Right cardiac atrium (tissue), 5 donors: Measurements from ENCODE around the gene RSAD2. TPM values are rescaled to one million over a fixed set of nuclear protein-coding genes. Genes with fewer than 3 reads are reported as not detected.

Source experiments
- ATAC-seq, 2 donors: fragments of 200-7000 bp; cut with Tn5 transposase; one replicate each; pipeline versions ENCODE4 v1.8.0 to v1.9.1; 2020; ENCODE audit warnings: moderate library complexity in 2 of 2, mild to moderate bottlenecking in 1 of 2
- DNase-seq, 3 donors: peaks; one replicate each; pipeline ENCODE4 v3.0.0-alpha.2; 2020
- H3K27ac ChIP-seq: one replicate; pipeline ENCODE4 v1.5.1; 2013; ENCODE audit warnings: mild to moderate bottlenecking, low read length, control low read depth, moderate library complexity
- H3K27me3 ChIP-seq: one replicate; pipeline ENCODE4 v1.6.1; 2013; ENCODE audit not compliant: control insufficient read depth, insufficient read depth
- H3K4me1 ChIP-seq: one replicate; pipeline ENCODE4 v1.6.1; 2013; ENCODE audit warnings: low read length; ENCODE audit not compliant: control insufficient read depth, insufficient read depth
- H3K4me3 ChIP-seq: one replicate; pipeline ENCODE4 v1.5.1; 2013; ENCODE audit warnings: low read length, control low read depth
- H3K9me3 ChIP-seq: one replicate; pipeline ENCODE4 v1.6.1; 2013; ENCODE audit warnings: low read length; ENCODE audit not compliant: control insufficient read depth
- WGBS: extraction: QIAGEN DNeasy Blood & Tissue Kit; methylation state at CpG from one replicate; pipeline ENCODE4 v1.1.7; 2013; 5-methylcytosine and 5-hydroxymethylcytosine counted together
- intact Hi-C, 4 donors: fragments of 100-400 bp; cut with DNase I; formaldehyde crosslinking; loops; one replicate each; pipeline versions ENCODE4 v1.11.0 to v1.14.0; 2022 to 2023
- polyA plus RNA-seq: library from polyadenylated mRNA; stranded (reverse); fragments of 200-250 nt; gene quantifications from one replicate; pipeline ENCODE4 v1.2.3, GENCODE V29; 2013
- total RNA-seq, 4 donors: library from RNA; stranded (reverse); fragmentation: NEBNext Ultra II Directional; extraction: Animal tissue kit (Norgen Biotek cat#: 25700); gene quantifications; one replicate each; pipeline ENCODE4 v1.2.1, GENCODE V29; 2021
- donor health status: healthy with polysubstance abuse.
- donor health status: DM: no; HTN: yes; CAD: no.
- donor health status: DM: no; HTN: no; CAD: no.
- donor health status: DM: no; HTN: yes; CAD: no; lungs with severe emphysema.
- donor health status: DM: yes; HTN: yes; CAD: no.

Gene RSAD2
- total and polyA plus RNA-seq, 5 donors = 1.6 to 6.4 (median 4.0) TPM

DNA sequence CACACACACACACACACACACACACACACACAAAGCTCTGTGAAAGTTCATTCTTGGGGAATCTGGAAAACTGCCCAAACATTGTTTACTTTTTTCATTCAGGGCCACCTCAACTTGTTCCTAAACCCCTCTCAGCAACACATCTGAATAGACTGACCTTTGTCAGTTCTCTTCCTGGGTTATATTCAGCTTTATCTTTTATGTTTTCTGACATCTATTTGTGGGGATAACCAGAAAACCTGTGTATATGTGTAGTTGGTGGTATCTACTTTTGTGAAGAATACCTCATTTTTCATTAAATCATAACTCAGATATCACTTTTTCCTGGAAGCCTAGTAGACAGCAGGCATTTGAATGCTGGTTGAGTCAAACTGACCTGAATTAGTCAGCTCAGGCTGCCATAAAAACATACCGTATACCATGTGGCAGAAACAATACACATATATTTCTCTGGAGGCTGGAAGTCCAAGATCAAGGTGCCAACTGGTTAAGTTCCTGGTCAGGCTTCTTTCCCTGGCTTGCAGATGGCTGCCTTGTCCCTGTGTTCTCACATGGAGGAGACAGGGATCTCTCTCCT lies 28.7 kb downstream of the RSAD2 start:
- no peak for DNase-seq
- H3K4me3 ChIP-seq = no peak overlapping the region
- WGBS = 91% methylated on average over 1 of the region's 1 CpG
- no peak for ATAC-seq
- H3K9me3 ChIP-seq = no peaks in the 10 kb centered on the region
- H3K4me1 ChIP-seq = no peaks in the 10 kb centered on the region
- H3K27ac ChIP-seq = no peak overlapping the region
- no peaks in the 10 kb centered on the region for H3K27me3 ChIP-seq
- intact Hi-C loops = loop anchor here in 1 of 4 donors (5.0 kb wide), 1 partner anchor 131 kb away; no protein-coding TSS in a partner anchor

- no peaks in the 10 kb centered on the region for H3K9me3 ChIP-seq
- no peaks in the 10 kb centered on the region for H3K27me3 ChIP-seq
- H3K4me3 ChIP-seq = no peak overlapping the region
- WGBS = 83% methylated on average over 2 of the region's 2 CpGs
- DNase-seq = no peak
- no peak overlapping the region for H3K27ac ChIP-seq
- intact Hi-C loops = loop anchor here in 1 of 4 donors (5.0 kb wide), 1 partner anchor 129 kb away; no protein-coding TSS in a partner anchor
- no peak for ATAC-seq
- no peaks in the 10 kb centered on the region for H3K4me1 ChIP-seq
These were observed 30.7 kb downstream of the RSAD2 start for GRCh38 chr2:6908291-6908690.

DNA sequence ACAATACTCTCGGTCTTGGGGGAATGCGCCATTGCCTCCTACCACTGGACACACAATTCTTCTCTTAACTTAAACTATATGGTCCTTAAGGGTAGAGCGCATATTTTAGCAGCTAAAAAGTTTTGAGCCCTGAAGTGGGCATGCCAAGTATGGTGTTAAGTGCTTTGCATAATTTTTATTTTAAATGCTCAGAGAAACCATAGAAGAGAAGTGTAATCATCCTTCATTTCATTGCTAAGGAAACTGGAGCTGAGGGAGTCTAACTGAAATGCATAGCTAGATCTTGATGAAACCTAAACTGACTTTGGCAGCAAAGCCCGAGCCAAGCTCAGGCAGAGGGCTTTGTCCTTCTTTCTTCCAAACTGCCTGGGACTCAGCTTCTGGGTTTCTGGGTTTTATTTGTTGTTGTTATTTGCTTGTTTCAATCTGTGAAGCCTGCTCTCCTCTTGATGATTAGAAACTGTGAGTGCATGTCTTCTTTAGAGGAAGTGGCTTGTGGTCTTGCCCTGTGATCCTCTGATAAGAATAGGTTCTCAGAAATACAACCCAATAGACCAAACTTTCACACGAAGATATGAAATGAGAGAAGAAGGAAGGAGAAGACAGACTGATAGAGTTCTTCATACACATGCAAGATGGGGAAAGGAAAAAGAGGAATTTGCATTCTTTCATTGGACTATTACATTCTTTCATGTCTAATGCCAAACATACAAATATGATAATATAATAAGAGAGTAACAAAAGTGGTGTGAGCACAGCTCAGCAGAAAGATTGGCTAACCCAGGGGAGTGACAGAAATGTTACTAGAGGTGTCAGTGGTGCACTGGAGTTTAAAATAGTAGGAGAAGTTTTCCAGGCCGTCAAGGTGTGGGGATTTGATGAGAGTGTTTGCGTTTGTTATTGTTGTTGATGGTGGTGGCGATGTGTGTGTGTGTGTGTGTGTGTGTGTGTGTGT lies 32.1 kb downstream of the RSAD2 start:
- no peaks in the 10 kb centered on the region for H3K27me3 ChIP-seq
- H3K4me3 ChIP-seq = no peak overlapping the region
- intact Hi-C loops = loop anchor here in 1 of 4 donors (5.0 kb wide), 1 partner anchor 128 kb away; no protein-coding TSS in a partner anchor
- WGBS = 73% methylated on average over 8 of the region's 8 CpGs
- no peak overlapping the region for H3K27ac ChIP-seq
- no peak for ATAC-seq
- DNase-seq = no peak
- H3K9me3 ChIP-seq = no peaks in the 10 kb centered on the region
- no peaks in the 10 kb centered on the region for H3K4me1 ChIP-seq

DNA sequence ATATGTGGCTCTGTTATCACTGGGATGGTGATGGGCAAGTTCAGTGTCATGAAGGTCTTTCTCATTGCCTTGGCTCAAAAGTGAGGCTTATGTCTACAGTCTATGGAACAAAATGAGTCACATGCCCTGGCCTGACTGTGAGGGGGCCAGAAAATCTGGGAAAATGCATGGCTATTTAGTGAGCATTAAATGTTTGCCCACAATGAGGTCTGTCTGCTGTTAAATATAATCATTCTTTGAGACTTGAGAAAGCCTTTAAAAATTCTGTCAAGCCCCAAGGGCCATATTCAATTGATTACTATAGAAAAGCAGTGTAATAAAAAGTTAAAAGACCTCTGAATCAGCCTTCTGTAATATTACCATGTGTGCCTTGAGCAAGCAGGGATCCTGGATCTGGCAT lies 34.1 kb downstream of the RSAD2 start:
- DNase-seq (no peak), ATAC-seq (no peak)
- Histone ChIP-seq H3K4me3 (no peak overlapping the region), H3K9me3 (no peaks in the 10 kb centered on the region), H3K4me1 (no peaks in the 10 kb centered on the region), H3K27ac (no peak overlapping the region), H3K27me3 (no peaks in the 10 kb centered on the region)
- intact Hi-C loops = no loop called here

DNA sequence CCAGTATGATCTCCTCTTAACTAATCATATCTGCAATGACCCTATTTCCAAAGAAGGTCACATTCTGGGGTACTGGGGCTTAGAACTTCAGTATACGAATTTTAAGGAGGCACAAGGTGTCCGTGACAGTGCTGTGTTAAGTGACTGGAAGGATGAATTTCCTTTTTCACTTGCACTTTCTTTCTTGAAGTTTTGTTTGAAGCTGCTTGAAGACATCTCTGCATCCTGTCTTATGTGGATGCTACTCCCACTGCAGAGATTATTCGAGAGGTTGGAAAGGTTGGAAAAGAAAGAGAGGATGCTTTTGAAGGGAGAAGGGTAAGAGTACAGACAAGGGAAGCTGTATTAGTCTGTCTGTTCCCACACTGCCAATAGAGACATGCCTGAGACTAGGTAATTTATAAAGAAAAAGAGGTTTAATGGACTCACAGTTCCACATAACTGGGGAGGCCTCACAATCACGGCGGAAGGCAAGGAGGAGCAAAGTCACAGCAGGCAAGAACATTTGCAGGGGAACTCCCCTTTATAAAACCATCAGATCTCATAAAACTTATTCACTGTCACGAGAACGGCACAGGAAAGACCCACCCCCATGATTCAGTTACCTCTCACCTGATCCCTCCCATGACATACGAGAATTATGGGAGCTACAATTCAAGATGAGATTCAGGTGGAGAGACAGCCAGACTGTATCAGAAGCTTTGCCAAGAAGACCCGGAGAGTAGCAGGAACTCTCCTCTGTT lies 36.0 kb downstream of the RSAD2 start:
- ATAC-seq (no peak), DNase-seq (no peak)
- Histone ChIP-seq H3K27ac (no peak overlapping the region), H3K4me1 (no peaks in the 10 kb centered on the region), H3K9me3 (no peaks in the 10 kb centered on the region), H3K27me3 (no peaks in the 10 kb centered on the region), H3K4me3 (no peak overlapping the region)
- intact Hi-C loops = no loop called here
- 88% methylated on average over 9 of the region's 9 CpGs for WGBS

DNA sequence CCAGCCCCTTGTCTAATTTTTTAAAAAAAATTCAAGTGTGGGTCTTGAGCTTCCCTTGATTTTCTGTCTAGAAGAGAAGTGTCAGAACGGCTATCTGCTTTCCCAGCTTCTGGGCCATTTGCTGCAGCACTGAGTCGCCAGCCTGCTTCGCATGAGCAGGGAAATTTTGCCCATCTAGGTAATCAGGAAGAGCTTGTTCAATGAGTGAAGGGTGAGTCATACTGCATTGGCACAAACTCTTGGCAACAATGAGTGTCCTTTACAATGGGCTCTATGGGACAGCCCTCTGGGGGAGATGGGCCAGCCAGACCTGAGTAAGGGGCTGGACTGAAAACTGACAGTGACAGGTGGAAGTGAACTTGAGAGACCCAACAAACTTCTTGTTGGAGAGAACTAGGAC lies 37.3 kb downstream of the RSAD2 start:
- H3K4me3 ChIP-seq = no peak overlapping the region
- intact Hi-C loops = loop anchor here in 2 of 4 donors (5.0 kb wide), 2 partner anchors 92 to 122 kb away; no protein-coding TSS in a partner anchor
- no peak for DNase-seq
- no peak for ATAC-seq
- H3K9me3 ChIP-seq = no peaks in the 10 kb centered on the region
- no peak overlapping the region for H3K27ac ChIP-seq
- no peaks in the 10 kb centered on the region for H3K27me3 ChIP-seq
- WGBS = 91% methylated on average over 3 of the region's 3 CpGs
- no peaks in the 10 kb centered on the region for H3K4me1 ChIP-seq

DNA sequence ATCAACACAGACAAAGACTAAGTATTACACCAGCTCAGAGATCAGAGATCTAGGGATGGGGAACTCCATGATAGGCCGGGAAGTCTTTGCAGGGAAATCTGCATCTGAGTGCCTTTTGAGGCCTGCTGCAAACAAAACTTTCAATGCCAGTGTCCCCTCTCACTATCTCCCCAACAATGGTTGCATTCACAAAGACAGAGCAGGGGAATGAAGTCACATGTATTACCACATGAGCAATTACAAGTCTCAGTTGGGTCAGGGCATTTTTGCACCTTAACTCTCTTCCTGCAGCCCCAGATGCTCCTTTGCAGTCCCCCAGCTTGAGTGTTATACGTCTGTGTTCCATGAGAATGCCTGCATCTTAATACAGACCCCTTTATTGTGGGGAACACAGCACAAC lies 37.8 kb downstream of the RSAD2 start:
- H3K4me3 ChIP-seq = no peak overlapping the region
- no peak overlapping the region for H3K27ac ChIP-seq
- no peaks in the 10 kb centered on the region for H3K27me3 ChIP-seq
- 91% methylated on average over 2 of the region's 2 CpGs for WGBS
- no peaks in the 10 kb centered on the region for H3K4me1 ChIP-seq
- DNase-seq (no peak), ATAC-seq (no peak)
- H3K9me3 ChIP-seq = no peaks in the 10 kb centered on the region
- intact Hi-C loops = loop anchor here in 2 of 4 donors (5.0 kb wide), 2 partner anchors 92 to 122 kb away; no protein-coding TSS in a partner anchor

DNA sequence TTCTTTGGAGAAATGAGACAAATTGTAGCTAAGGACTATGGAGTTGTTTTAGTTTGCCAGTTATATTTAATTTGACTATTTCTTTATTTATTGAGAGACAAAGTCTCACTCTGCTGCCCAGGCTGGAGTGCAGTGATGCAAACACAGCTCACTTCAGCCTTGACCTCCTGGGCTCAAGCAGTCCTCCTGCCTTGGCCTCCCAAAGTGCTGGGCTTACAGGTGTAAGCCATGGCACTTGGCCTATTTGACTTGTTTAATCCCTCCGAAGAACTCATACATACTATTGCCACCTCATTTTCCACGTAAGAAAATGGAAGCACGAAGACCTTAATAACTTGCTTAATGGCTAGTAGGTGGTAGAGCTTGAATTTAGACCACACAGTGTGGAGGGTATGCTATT lies 38.6 kb downstream of the RSAD2 start:
- Histone ChIP-seq H3K4me3 (no peak overlapping the region), H3K27me3 (no peaks in the 10 kb centered on the region), H3K27ac (no peak overlapping the region), H3K4me1 (no peaks in the 10 kb centered on the region), H3K9me3 (no peaks in the 10 kb centered on the region)
- DNase-seq = no peak
- WGBS = 92% methylated on average over 3 of the region's 3 CpGs
- intact Hi-C loops = loop anchor here in 2 of 4 donors (5.0 kb wide), 2 partner anchors 91 to 121 kb away; no protein-coding TSS in a partner anchor
- no peak for ATAC-seq

DNA sequence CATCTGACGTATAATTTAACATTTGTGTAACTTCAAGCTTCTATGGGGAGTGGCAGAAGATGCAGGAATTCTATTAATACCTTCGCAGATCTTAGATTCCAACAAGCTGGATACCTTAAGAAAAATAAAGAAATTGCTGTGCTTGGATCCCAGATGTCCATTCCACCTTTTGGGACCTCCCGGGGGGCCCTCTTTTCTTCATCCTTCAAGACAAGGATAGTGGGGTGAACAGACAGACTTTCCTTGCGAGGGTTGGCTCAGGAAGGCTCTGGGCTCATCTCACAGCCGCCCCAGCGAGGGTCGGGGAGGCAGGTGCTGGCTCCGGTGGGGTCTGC lies 39.1 kb downstream of the RSAD2 start:
- Histone ChIP-seq H3K27ac (no peak overlapping the region), H3K9me3 (no peaks in the 10 kb centered on the region), H3K4me3 (no peak overlapping the region), H3K27me3 (no peaks in the 10 kb centered on the region), H3K4me1 (peaks cover 2% of the 10 kb centered on the region)
- intact Hi-C loops = loop anchor here in 2 of 4 donors (5.0 kb wide), 2 partner anchors 91 to 121 kb away; no protein-coding TSS in a partner anchor
- no peak for DNase-seq
- no peak for ATAC-seq
- 55% methylated on average over 8 of the region's 8 CpGs for WGBS

DNA sequence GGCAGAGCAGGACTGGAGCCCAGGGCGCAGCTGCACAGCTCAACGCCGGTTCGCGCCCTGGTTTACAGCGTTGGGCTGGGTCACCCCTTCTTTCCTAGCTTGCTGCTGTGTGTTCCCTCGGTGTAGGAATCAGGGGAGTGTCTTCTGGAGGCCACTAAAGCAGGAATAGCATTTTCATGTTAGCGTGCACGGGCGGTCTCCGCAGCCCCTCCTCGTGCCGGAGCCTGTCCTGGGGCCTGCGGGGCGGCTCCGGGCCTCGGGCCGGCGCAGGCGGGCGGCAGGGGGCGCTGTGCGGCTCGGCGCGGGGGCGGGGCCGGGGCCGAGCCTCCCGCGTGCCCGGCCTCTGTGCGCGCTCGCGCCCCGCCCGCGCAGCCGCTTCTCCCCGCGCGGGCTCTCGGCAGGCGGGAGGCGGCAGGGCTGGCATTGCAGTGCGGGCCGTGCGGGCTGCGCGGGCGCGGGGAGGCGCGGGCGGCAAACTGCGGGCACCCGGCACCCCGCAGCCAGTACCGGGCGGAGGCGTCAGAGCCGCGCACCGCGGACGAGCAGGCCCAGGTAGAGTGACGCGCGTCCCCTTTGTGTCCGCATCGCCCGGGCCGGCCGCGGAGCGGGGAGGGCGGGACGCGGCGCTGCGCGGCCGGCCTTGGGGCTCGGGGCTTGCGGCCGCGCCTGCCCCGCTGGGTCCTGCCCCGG lies 39.6 kb downstream of the RSAD2 start, which contains the start of gene RNF144A:
TSS of gene RNF144A (plus strand) at position 342 of the 690 bp plus-strand sequence. CDS start 79,515 bp downstream, outside the sequence.
- intact Hi-C loops = loop anchor here in 2 of 4 donors (5.0 kb wide), 2 partner anchors 90 to 120 kb away; no protein-coding TSS in a partner anchor
- H3K27ac ChIP-seq = peak within 1 kb of the TSS; percentile 25
- peak within 1 kb of the TSS; percentile 69 for H3K4me3 ChIP-seq
- peak; percentile 69 to 89 (median 89) for DNase-seq
- WGBS = 3% methylated on average over 90 of the region's 90 CpGs
- peaks cover 4% of the 10 kb centered on the region for H3K4me1 ChIP-seq
- H3K27me3 ChIP-seq = no peaks in the 10 kb centered on the region
- no peaks in the 10 kb centered on the region for H3K9me3 ChIP-seq
- peak; percentile 85 to 89 for ATAC-seq
